Effector memory CD8-positive, alpha-beta T cell (primary cell): ENCODE data around the gene BCAS4.
"Not testable (repeated sequence)": the region's sequence is repeated elsewhere in the genome, so short reads cannot be mapped to it uniquely, and the experiment has no call there.

Experiments
- ATAC-seq: fragments of 150-1000 bp; cut with Tn5 transposase; replicated peaks from 2 replicates; pipeline ENCODE4 v1.10.0; 2021; ENCODE audit warnings: mild to moderate bottlenecking, moderate library complexity
- DNase-seq, 3 experiments: peaks; one replicate each; pipeline ENCODE4 v3.0.0; 2021
- H3K27ac Mint-ChIP-seq, 2 donors: one replicate each; pipeline ENCODE4 v1.8.0; 2022; ENCODE audit warnings: mild to moderate bottlenecking in 2 of 2, mixed read lengths in 2 of 2, moderate library complexity in 2 of 2
- H3K27me3 Mint-ChIP-seq, 2 donors: one replicate each; pipeline ENCODE4 v1.8.0; 2022; ENCODE audit warnings: mixed read lengths in 2 of 2
- H3K36me3 Mint-ChIP-seq: one replicate; pipeline ENCODE4 v1.8.0; 2022; ENCODE audit warnings: mild to moderate bottlenecking, moderate library complexity, mixed read lengths; ENCODE audit not compliant: insufficient read depth
- H3K4me1 Mint-ChIP-seq, 2 donors: one replicate each; pipeline ENCODE4 v1.8.0; 2022; ENCODE audit warnings: low read depth in 2 of 2, mixed read lengths in 2 of 2
- H3K4me3 Mint-ChIP-seq, 2 donors: one replicate each; pipeline ENCODE4 v1.8.0; 2022; ENCODE audit warnings: mild to moderate bottlenecking in 2 of 2, mixed read lengths in 2 of 2, moderate library complexity in 2 of 2
- H3K9me3 Mint-ChIP-seq, 2 donors: one replicate each; pipeline ENCODE4 v1.8.0; 2022; ENCODE audit warnings: mixed read lengths in 2 of 2

The BCAS4 gene

DNA sequence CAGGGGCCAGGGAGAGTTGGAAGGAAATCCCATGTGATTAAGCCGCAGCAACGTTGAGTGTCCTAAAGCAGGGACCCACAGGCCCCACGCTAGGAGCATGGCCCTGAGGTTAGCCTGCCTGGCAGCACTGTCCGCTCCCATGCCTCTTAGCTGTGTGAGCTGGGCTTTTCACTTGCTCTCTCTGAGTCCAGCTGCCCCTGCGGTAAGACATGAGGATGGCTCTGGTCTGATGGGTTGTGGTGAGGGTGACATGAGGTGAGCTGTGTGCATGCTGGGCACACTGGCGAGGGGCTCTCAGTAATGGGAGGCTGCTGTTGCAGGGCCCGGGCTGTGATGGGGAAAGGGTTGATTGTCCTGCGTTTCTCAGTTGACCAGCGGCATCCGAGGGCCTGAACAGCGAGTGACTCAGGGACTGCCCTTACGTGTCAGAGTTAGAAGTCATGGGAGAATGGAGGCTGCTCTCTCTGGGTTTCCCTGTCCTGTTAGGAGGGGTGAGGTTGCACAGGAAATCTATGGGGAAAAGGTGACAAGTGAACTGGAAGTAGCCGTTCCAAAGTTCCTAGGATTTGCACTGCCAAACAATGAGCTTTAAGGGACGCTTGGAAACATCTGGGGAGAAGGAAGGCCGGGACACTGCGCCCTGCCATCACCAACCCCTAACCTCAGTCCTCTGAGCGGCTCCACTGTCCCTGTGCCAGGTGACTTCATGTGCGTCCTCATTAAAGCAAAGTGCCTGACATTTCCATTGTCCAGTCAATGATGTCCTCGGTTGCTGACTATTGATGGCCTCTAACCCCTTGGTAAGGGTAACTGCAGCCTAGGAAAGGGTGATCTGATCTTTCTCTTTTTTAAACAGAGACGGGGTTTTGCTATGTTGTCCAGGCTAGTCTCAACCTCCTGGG, 85.0 kb downstream of the BCAS4 start:
- peaks cover 8% of the 10 kb centered on the region for H3K36me3 Mint-ChIP-seq
- no peaks in the 10 kb centered on the region for H3K27me3 Mint-ChIP-seq
- H3K4me1 Mint-ChIP-seq = no peaks in the 10 kb centered on the region
- H3K4me3 Mint-ChIP-seq = no peak overlapping the region
- no peaks in the 10 kb centered on the region for H3K9me3 Mint-ChIP-seq
- DNase-seq (no peak), ATAC-seq (no peak)
- no peak overlapping the region for H3K27ac Mint-ChIP-seq

DNA sequence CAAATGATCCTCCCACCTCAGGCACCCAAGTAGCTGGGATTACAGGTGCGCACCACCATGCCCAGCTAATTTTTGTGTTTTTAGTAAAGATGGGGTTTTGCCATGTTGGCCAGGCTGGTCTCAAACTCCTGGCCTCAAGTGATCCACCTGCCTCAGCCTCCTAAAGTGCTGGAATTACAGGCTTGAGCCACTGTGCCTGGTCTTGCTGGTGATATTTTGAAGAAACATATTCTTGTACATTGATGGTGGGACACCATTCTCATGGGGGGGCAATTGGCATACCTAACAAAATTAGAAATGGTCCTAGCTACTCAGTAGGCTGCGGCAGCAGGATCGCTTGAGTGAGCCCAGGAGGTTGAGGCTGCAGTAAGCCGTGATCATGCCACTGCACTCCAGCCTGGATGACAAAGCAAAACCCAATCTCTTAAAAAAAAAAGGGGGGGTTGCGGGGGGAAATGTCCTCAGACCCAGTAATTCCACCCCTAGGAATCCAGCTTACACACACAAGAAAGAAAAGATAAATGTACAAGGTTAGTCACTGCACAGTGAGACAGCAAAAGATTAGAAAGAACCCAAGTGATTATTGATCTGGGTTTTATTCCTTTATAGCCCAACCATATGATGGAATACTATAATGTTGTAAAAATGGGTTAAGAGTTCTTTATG, 87.0 kb downstream of the BCAS4 start:
- H3K9me3 Mint-ChIP-seq, H3K36me3 Mint-ChIP-seq, H3K27ac Mint-ChIP-seq, H3K27me3 Mint-ChIP-seq, H3K4me1 Mint-ChIP-seq, H3K4me3 Mint-ChIP-seq, ATAC-seq, DNase-seq: not testable (repeated sequence)

DNA sequence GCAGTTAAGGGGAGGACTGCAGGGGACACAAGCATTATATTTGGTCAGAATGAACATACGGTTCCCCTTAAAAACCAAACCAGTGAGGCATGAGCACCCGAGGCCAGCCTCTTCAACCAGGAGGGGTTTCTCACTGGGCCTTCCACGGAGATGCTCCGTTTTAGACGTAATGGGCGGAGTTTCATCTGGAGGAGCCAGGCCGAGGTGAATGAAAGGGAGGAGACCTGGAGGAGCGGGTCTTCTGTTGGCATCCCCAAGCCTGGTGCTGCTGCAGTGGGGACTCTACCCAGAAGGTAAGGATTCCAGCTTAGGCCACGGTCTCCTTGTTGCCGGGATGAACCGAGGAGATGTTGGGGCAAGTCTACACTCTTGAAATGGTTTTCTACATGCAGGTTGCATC, 89.0 kb downstream of the BCAS4 start:
- Mint-ChIP-seq H3K36me3 (peaks cover 15% of the 10 kb centered on the region), H3K27ac (peak overlapping the region in 1 of 2 donors; percentile 28), H3K9me3 (no peaks in the 10 kb centered on the region), H3K4me3 (no peak overlapping the region), H3K4me1 (peaks cover 1 to 4% of the 10 kb centered on the region in 2 donors), H3K27me3 (no peaks in the 10 kb centered on the region)
- no peak for ATAC-seq
- DNase-seq = no peak

DNA sequence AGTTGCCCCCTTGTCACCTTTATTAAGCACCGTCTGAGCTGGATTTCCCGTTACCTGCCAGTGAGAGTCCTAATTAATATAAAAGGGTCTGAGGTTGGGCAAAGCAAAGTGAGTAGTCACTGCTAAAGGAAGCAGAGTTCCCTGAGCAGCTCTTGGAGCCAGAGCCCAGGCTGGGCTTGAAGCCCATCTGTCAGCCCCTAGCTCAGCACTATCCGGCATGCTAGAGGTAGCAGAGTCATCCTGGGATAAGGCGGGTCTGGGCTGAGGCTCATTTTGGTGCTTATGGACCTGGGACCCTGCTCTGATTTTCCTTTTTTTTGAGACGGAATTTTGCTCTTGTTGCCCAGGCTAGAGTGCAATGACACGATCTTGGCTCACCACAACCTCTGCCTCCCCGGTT, 90.2 kb downstream of the BCAS4 start:
- H3K27me3 Mint-ChIP-seq = no peaks in the 10 kb centered on the region
- no peaks in the 10 kb centered on the region for H3K9me3 Mint-ChIP-seq
- DNase-seq = no peak
- H3K27ac Mint-ChIP-seq = peak overlapping the region in 1 of 2 donors; percentile 28
- no peak overlapping the region for H3K4me3 Mint-ChIP-seq
- ATAC-seq = no peak
- peaks cover 22% of the 10 kb centered on the region for H3K36me3 Mint-ChIP-seq
- peaks cover 3 to 4% of the 10 kb centered on the region in 2 donors for H3K4me1 Mint-ChIP-seq

DNA sequence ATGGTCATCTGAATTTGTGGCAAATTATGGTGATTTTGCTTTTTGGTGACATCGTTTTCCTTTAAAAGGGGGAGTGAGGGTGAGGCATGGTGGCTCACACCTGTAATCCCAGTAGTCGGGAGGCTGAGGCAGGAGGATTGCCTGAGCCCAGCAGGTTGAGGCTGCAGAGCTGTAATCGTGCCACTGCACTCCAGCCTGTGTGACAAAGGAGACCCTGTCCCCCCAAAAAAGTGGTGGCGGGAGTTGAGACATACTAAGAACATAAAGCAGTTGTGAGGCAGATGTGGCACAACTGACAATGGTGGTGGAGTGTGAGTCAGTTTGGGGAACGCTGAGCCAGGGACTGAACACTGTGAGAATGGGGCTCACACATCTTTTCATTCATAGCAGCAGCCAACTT, 90.9 kb downstream of the BCAS4 start:
- Mint-ChIP-seq H3K4me3 (no peak overlapping the region), H3K36me3 (peaks cover 26% of the 10 kb centered on the region), H3K27me3 (no peaks in the 10 kb centered on the region), H3K27ac (peak overlapping the region; percentile 28 to 46), H3K9me3 (no peaks in the 10 kb centered on the region), H3K4me1 (peaks cover 3 to 4% of the 10 kb centered on the region in 2 donors)
- ATAC-seq (no peak), DNase-seq (no peak)

DNA sequence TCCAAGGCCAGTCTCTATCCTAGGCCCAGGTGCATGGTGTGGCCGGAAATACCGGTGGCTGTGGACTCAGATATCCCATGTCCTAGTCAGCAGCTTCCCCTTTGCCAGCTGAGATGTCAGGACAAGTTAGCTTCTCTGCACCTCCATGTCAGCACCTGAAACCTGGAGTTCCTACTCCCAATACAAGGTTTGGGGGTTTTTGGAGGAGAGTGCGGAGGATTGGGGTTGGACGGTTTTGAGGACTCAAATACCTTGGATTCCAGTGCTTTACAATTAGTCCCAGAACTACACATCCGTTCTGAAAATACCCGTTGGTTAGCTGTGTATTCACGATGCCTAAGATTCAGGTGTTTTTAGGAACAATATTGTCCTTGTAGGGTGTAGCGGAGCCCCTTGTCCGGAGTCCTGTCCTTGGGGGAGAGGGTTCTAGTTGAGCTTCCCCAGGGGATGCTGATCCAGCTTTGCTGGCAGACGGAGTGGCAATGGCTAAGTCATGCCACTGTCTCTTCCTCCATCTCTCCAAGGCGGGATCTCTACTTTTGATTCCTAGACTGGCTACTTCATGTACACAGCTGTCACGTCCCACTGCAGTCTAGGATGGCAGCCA, 91.4 kb downstream of the BCAS4 start:
- Mint-ChIP-seq H3K36me3 (peaks cover 31% of the 10 kb centered on the region), H3K27me3 (no peaks in the 10 kb centered on the region), H3K9me3 (no peaks in the 10 kb centered on the region), H3K4me1 (peaks cover 3 to 4% of the 10 kb centered on the region in 2 donors), H3K4me3 (no peak overlapping the region), H3K27ac (no peak overlapping the region)
- ATAC-seq (no peak), DNase-seq (no peak)

DNA sequence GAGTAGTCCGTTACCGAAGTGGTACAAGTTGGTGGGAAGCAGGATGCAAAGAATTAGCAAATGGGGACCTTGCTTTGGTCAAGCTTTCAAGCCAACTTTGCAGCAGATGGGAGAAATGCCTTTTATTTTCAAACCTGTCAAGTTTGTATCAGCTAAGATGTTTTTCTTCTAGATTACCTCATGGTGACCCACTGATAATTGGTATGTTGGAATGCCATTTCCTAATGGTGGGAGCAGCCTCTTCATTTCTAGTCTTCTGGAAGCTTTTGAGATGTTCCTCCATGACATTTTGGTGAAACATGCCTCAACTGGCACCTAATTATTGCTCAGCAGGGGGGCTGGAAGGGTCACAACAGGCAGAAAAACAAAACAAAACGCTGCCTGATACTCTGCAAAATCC, 92.7 kb downstream of the BCAS4 start:
- ATAC-seq (no peak), DNase-seq (no peak)
- H3K4me1 Mint-ChIP-seq = peaks cover 6 to 9% of the 10 kb centered on the region in 2 donors
- H3K27me3 Mint-ChIP-seq = no peaks in the 10 kb centered on the region
- no peak overlapping the region for H3K4me3 Mint-ChIP-seq
- H3K36me3 Mint-ChIP-seq = peaks cover 43% of the 10 kb centered on the region
- no peak overlapping the region for H3K27ac Mint-ChIP-seq
- no peaks in the 10 kb centered on the region for H3K9me3 Mint-ChIP-seq

DNA sequence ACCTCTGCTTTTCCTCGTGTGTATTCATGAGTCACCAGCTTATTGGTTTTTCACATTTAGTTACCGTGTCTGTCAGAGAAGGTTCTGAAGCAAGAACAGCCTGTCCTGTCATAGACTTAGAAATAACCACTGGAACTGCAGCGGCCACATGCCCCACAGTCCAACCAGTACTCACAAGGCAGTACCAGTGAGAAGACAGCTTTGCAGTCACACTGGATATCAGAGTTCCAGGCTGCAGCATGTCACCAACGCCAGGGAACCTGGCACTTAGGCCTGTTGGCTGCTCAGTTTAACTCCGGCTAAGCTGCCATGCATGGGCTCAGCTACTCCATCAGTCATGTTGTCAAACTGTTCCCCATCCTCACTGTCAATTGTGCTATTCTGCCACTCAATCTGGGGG, 96.3 kb downstream of the BCAS4 start:
- no peak overlapping the region for H3K4me3 Mint-ChIP-seq
- peaks cover 63% of the 10 kb centered on the region for H3K36me3 Mint-ChIP-seq
- H3K4me1 Mint-ChIP-seq = peaks cover 12 to 17% of the 10 kb centered on the region in 2 donors
- H3K27ac Mint-ChIP-seq = peak overlapping the region; percentile 16 to 55
- H3K27me3 Mint-ChIP-seq = no peaks in the 10 kb centered on the region
- H3K9me3 Mint-ChIP-seq = no peaks in the 10 kb centered on the region
- DNase-seq (no peak), ATAC-seq (no peak)

DNA sequence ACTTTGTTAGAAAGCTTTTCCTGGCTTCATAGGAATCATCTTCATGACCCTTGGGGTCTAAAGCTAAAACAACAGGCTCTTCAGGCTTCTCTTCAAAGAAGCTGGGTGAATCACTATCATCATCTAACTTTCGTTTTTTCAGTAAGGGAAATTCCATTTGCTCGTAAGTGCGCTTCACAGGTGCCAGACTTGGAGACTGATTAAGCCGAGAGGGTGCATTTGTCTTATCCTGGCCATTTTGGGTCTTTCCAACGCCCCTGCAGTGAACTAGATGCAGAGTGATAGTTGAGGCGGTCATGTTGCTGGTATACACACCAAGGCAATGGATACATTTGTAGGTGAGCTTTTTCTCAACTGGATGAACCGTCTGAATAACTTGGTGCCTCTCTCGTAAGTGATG, 97.5 kb downstream of the BCAS4 start:
- ATAC-seq = no peak

DNA sequence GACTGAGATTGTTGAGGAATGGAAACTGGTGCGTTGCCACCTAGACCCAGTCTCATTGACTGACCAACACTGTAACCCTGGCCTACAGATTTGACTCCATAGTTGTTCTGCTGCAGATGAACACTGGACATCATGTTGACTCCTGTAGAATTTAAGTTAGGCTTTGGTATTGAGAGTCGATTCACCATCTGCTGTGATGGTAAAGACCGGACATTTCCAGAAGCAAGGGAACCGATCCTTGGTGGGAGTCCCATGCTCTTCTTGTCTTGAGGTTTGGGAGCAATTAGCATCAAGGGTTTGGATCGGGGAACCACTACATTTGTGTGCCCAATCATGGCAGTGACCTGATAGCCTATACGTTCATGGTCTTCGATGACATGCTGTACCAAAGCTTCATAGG, 98.8 kb downstream of the BCAS4 start:
- Mint-ChIP-seq H3K36me3 (peaks cover 71% of the 10 kb centered on the region), H3K4me3 (no peak overlapping the region), H3K9me3 (no peaks in the 10 kb centered on the region), H3K4me1 (peaks cover 14% of the 10 kb centered on the region in 2 donors), H3K27me3 (no peaks in the 10 kb centered on the region), H3K27ac (peak overlapping the region; percentile 12 to 55)
- DNase-seq (no peak), ATAC-seq (no peak)

More for the DNA sequence above, 97.5 kb downstream of the BCAS4 start:
- H3K36me3 Mint-ChIP-seq = peaks cover 72% of the 10 kb centered on the region
- H3K4me3 Mint-ChIP-seq = no peak overlapping the region
- no peaks in the 10 kb centered on the region for H3K27me3 Mint-ChIP-seq
- no peak for DNase-seq
- no peaks in the 10 kb centered on the region for H3K9me3 Mint-ChIP-seq
- H3K27ac Mint-ChIP-seq = peak overlapping the region in 1 of 2 donors; percentile 12
- H3K4me1 Mint-ChIP-seq = peaks cover 13 to 14% of the 10 kb centered on the region in 2 donors

DNA sequence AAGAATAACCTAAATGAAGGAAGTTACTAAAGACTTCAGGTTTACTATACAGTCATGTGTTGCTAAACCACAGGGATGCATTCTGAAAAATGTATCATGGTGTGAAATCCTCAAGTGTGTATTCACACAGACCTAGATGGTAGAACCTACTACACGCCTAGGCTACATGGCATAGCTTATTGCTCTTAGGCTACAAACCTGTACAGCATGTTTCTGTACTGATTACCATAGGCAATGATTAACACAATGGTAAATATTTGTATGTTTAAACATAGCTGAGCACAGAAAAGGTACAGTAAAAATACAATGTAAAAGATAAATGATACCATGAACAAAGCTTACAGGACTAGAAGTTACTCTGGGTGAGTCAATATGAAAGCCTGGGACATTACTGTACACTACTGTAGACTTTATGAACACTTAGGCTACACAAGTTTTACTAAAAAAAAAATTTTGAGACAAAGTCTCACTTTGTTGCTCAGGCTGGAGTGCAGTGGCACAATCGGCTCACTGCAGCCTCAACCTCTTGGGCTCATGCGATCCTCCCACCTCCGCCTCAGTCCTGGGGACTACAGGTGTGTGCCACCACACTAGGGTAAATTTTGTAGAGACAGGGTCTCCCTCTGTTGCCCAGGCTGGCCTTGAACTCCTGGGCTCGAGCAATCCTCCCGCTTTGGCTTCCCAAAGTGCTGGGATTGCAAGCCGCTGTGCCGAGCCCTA, 100.4 kb downstream of the BCAS4 start:
- ATAC-seq = no peak
- H3K27ac Mint-ChIP-seq = peak overlapping the region; percentile 29 to 60

DNA sequence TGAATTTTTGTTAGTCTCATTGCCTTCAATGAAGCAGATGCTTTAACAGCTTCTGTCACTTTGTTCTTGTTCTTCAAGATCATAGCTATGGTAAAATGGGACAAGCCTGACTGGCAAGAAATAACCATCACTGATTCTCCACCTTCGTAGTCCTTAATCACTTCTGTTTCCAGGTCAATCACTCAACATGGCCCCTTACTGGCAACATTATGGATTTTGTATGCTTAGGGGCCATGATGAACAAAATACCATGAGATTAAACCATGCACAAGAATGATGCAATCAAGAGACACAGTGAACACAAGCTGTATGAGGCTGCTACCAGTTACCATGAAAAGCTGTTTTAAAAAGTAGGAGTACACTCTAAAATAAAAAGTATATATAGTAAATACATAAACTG, 103.6 kb downstream of the BCAS4 start:
- Mint-ChIP-seq H3K27ac (peak overlapping the region; percentile 32 to 38), H3K36me3 (peaks cover 78% of the 10 kb centered on the region), H3K4me3 (no peak overlapping the region), H3K27me3 (no peaks in the 10 kb centered on the region), H3K9me3 (no peaks in the 10 kb centered on the region), H3K4me1 (peaks cover 13 to 24% of the 10 kb centered on the region in 2 donors)
- no peak for ATAC-seq
- DNase-seq = no peak

More for the DNA sequence above, 100.4 kb downstream of the BCAS4 start:
- Mint-ChIP-seq H3K27me3 (no peaks in the 10 kb centered on the region), H3K4me3 (no peak overlapping the region), H3K36me3 (peaks cover 77% of the 10 kb centered on the region), H3K4me1 (peaks cover 13 to 14% of the 10 kb centered on the region in 2 donors), H3K9me3 (no peaks in the 10 kb centered on the region)
- DNase-seq = no peak

DNA sequence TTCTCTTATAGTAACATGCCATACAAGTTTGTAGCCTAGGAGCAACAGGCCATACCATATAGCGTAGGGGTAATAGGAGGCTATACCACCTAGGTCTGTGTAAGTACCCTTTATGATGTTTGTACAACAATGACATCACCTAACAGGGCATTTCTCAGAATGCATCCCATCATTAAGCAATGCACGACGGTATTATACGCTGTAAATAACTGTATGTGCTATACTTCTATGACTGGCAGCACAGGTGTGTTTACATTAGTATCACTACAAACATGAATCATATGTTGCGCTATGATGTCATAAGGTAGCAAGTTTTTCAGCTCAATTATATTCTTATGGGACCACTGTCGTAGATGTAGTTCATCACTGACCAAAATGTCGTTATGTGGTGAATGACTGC, 105.4 kb downstream of the BCAS4 start:
- Mint-ChIP-seq H3K36me3 (peaks cover 78% of the 10 kb centered on the region), H3K4me3 (no peak overlapping the region), H3K9me3 (no peaks in the 10 kb centered on the region), H3K27ac (peak overlapping the region in 1 of 2 donors; percentile 80), H3K4me1 (peaks cover 19 to 41% of the 10 kb centered on the region in 2 donors), H3K27me3 (no peaks in the 10 kb centered on the region)
- no peak for ATAC-seq
- no peak for DNase-seq
